NCI-H1105 treated with DMSO at 0.1 percent for 48 hours (cell line): Measurements from ENCODE around the gene COL1A1.

ENCODE experiments used
- DNase-seq: peaks from one replicate; lab custom pipeline; 2025; lab: John Stamatoyannopoulos, UW

Gene COL1A1

DNA sequence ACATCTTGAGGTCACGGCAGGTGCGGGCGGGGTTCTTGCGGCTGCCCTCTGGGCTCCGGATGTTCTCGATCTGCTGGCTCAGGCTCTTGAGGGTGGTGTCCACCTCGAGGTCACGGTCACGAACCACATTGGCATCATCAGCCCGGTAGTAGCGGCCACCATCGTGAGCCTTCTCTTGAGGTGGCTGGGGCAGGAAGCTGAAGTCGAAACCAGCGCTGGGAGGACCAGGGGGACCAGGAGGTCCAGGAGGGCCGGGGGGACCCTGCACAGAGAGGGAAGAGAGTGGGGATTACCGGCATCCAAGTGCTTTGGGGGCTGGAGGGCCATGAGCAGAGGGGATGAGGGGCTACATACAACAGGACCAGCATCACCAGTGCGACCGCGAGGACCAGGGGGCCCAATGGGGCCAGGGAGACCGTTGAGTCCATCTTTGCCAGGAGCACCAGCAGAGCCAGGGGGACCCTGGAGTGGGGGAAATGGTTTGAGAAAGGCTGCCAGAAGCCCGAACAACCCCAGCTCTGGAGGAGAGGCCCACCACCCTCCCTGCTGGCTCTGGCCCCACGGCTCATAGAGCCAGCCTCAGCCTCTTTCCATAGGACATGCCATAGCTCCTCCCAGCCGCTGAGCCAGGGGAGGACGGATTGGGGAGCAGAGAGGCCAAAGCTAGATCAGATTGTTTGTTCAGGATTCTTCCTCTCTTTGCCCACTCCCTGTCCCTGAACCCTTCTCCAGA lies 14.6 kb downstream of the COL1A1 start:
- no peak for DNase-seq

DNA sequence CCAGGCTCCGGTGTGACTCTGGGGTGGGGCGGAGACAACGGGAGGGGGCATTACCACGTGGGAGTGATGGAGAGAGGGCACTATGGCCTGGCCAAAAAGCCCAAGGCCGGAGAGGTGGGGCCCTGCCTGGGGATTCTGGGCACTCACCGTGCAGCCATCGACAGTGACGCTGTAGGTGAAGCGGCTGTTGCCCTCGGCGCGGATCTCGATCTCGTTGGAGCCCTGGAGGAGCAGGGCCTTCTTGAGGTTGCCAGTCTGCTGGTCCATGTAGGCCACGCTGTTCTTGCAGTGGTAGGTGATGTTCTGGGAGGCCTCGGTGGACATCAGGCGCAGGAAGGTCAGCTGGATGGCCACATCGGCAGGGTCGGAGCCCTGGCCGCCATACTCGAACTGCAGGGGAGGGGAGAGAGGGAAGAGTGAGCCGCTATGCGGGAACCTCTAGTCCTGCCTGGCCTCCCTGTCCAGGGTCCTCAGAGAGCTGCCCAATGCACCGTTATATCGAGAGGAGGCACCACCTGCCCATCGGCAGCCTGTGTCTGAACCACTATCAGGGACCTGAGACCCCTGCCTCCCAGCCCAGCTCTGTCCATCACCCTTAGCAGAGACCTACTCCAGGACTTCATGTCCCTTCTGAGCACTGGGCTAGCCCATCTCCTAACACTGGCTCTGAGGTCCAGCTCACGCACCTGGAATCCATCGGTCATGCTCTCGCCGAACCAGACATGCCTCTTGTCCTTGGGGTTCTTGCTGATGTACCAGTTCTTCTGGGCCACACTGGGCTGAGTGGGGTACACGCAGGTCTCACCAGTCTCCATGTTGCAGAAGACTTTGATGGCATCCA lies 15.6 kb downstream of the COL1A1 start:
- DNase-seq = no peak

DNA sequence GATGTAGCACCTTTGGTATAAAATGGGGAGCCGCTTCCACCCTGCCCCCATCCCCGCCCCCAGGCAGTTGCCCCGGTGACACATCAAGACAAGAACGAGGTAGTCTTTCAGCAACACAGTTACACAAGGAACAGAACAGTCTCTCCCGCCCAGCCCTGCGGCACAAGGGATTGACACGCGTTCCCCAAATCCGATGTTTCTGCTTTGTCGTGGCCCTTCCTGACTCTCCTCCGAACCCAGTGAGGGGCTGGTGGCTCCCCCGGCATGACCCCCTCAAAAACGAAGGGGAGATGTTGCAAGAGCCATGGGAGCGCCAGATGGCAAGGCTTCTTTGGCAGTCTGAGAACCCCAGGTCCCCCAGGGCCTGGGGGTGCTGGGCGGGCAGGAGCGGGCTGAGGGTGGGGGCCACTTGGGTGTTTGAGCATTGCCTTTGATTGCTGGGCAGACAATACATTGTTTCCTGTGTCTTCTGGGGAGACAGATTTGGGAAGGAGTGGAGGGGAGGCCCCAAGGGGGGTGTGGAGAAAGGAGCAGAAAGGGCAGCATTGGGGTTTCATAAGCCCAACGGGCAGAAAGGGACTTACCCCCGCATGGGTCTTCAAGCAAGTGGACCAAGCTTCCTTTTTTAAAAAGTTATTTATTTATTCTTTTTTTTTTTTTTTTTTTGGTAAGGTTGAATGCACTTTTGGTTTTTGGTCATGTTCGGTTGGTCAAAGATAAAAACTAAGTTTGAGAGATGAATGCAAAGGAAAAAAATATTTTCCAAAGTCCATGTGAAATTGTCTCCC lies 16.6 kb downstream of the COL1A1 start:
- no peak for DNase-seq

DNA sequence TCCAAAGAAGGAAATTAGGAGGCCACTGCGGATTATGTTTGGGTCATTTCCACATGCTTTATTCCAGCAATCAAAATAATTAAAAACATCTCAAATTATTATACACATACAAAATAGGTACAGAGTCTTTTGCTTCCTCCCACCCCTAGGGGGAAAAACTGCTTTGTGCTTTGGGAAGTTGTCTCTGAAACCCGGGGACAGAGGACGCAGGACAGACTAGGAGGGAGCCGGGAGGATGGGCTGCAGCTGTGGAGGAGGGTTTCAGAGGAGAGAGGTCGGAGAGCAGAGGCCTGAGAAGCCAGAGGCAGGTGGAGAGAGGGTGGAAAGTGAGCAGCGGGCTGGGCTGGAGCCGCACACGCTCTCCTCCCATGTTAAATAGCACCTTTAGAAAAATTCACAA lies 17.4 kb downstream of the COL1A1 start:
- no peak for DNase-seq

DNA sequence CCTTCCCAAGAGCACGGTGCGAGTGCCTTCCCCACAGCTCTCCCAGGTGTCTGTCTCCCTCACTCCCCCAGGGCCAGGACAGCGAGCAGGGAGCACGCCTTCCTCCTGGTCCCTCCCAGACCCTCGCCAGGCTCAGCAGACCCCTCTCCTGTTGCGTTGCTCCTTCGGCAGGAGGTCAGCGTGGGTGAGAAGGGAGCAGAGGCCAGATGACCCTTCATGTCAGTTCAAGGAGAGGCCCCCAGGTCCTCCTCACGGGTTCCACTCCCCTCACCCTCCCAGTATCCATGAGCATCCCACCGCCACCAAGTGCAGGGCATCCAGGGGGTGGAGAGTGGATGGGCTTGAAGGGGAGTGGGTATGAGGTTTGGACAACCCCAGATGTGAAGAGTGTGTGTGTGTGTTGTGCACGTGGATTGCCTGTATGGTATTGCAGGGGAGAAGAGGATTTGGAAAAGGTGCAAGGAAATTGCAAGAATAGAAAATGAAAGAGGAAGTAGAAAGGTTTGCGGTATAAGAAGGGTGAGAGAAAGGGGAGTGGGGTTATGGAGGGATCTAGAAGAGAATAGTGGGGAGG lies 17.9 kb downstream of the COL1A1 start:
- DNase-seq = no peak

DNA sequence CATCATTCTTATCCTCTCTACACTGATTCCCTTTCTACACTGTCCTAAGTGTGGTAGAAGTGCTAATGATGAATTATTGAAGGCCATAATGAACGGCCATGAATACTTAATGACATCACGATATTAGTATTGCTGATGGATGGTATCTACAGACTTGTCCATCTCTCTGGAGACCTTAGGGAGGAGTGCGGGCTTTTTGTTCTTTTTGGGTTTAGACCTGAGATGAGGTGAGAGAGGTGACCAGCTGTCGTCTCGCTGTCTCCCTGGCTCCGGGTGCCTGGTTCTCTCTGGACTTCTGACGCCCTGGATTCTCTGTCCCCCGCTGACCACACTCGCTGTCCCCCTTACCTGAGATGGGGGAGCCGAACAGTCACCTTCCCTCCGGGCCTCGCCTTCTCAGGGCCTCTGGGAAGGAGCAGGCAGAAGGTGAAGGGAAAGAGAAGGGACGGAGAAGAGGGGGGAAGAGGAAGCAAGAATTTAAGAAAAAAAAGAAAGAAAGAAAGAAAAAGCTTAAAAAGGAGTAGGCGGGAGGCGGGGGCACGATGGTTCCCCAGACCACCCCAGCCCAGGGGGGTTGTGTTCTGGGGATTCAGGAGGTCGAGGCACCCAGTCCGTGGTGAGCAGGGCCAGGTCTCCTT lies 18.5 kb downstream of the COL1A1 start:
- DNase-seq = no peak

DNA sequence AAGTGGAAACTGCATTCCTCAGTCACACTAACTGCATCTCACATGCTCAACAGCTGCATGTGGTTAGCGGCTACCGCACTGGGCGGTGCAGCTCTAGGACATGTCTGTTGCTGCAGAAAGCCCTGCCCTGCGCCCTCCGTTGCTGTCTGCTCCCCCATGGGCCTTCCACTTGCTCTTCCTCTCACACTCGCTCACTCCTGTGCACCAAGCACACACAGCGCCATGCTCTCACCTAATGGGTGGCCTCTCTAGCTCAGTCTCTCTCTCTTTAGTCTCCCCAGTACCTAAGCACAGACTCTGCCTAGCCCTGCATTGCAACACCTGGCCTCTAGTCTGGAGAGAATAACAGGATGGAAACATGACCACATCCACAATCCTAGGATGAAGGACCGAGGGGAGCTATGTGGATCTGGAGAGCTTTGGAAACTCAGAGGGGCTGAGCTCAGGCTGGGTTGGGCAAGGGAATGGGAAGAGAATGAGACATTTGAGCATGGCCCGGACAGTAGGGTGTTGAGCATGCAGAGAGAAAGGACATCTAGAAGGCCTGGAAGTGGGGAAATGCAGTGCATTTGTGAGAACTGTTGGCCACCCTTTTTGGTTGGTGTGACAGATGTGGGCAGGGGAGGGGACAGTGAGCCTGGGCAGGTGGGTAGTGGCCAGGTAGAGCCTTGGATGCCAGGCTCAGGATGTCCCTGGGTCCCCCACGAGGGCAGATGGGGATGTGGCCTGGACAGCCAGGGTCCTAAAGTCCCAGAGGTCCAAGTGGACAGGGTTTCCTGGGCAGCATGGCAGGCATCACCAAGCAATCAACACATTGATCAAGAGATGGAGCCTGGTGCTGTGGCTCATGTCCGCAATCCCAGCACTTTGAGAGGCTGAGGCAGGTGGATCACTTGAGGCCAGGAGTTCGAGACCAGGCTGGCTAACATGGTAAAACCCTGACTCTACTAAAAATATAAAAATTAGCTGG lies 19.6 kb downstream of the COL1A1 start:
- no peak for DNase-seq

DNA sequence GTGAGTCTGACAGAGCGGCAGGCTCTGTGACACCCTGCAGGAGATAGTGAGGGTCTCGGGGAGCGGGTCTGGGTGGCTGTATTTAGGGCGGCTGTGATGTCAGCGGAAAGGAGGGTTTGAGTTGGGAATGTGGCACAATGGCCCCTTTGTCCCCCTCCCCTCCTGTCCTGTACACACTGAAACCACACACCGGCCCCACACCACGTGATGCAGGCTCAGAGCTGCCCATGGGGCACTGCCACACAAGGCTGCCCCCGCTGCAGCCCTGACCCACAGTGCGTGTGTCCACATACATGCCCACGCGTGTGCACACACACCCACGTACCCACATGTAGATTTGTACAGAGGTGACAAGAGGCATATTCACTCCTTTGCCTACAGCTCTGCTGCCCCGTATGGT lies 20.3 kb downstream of the COL1A1 start:
- no peak for DNase-seq

DNA sequence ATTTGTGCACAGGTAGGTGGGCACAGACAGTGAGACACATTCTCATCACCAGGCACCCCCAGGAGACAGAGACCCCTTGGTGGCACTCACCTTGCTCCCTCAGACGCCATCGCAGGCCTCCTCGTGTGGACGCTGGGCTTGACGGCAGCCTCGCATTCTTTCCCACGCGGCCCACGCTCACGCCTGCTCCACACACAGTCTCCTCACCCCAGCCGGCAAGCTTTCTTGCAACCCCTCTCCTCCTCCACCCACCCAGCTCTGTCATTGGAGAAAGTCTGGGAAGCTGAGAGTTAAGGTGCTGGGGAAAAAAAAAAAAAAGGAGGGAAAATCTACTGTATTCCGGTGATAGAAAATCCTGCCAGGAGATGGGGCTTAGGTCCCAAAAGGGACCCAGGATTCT lies 20.8 kb downstream of the COL1A1 start:
- no peak for DNase-seq

DNA sequence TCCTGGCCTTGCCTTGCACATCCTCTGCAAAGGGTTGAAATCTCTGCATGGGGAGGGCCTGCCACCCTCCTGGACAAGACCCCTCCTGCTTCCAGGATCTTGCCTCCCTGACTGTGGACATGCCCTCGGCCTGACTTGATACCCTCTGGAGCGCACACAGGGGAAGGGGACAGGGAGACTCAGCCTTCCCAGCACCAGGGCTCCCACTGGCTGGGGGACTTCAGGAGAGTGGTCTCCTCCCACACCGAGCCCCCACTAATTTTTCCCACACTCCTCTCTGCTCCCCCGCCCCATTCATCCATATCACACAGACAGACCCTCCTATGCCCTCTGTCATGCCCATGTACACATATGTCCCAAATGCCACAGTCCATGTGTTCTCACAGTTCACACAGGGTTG lies 21.3 kb downstream of the COL1A1 start:
- DNase-seq = no peak

DNA sequence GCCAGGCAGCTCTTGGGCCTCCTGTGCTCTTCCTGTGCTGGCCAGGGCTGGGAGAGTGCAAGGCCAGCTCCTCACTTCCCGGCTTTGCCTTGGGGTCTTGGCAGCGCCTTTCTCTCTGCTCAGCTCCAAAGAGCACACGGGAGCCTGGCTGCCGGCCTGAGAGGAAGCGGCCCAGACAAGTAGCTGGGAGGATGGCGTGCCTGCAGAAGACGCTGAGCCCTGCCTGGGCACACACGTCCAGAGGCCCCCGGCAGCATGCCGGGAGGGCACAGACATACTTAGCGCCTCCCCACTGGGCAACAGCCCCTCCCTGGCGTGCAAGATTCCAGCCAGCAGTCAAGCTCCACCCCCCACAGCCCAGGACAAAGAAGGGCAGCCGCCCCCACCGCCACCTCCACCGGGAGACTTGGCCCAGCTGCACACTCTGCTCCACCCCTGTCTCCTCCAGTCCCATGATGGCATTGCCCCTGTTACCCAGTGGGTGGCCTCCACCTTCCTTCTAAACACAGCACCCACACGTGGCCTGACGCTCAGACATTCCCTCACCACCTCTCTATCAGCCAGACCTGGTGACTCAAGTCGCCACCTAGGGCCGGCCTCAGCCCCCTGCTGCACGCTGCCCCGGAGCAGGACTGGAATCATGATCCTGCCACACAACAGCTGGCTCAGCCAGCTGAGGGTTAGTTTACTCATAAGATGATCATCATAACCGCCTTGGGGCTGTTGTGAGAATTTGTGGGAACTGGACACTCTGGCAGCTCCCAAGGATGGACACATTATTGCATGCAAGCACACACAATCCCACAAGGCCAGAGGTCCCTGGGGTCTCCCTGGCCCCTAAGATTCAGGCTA lies 23.2 kb downstream of the COL1A1 start:
- DNase-seq = no peak

DNA sequence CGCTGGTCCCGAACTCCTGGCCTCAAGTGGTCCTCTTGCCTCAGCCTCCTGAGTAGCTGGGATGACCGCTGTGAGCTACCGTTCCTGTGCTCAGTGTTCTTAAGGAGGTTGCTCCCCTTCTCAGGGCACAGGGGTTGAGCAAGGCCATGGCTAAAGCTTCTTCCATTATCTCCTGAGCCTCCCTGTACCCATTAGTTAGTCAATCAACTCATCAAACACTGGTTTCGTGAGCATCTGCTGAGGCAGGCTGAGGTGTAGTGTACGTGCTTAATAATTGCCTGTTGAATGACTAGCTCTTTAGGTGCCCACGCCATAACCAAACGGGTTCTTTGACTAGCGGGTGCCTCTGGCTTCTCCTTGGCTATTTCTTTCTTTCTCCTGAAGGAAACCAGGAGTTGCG lies 24.0 kb downstream of the COL1A1 start:
- DNase-seq = no peak

DNA sequence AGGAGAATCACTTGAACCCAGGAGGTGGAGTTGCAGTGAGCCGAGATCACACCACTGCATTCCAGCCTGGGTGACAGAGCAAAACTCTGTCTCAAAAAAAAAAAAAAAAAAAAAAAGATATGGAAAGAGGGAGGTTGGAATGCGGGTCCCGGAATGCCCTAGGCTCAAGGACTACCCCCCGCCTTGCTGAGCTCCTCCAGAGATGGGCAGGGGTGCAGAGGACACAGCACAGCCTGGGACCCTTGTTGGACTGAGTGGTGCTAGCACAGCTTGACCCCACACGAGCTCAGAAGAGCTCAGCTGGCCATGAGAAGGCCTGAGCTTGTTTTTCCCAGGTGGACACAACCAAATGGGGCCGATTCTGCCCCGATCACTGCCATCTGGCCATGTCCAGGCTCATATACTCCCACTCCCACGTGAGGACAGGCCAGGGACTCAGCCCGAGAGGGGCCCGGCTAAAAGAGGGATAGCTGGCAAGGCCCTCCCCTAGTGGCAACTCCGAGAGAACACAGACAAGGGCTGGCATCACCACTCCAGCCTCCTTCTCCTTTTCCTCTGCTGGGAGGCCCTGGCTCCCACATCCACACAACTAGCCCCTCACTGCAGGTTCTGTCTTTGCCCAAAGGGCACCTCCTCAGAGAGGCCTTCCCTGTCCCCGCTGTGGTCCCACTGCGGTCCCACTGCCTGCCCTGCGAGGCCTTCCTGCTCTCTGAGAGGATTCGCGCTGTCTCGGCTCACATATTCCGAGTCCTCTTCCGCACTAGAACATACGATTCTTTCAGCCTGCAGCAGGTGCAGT lies 24.7 kb downstream of the COL1A1 start:
- no peak for DNase-seq

DNA sequence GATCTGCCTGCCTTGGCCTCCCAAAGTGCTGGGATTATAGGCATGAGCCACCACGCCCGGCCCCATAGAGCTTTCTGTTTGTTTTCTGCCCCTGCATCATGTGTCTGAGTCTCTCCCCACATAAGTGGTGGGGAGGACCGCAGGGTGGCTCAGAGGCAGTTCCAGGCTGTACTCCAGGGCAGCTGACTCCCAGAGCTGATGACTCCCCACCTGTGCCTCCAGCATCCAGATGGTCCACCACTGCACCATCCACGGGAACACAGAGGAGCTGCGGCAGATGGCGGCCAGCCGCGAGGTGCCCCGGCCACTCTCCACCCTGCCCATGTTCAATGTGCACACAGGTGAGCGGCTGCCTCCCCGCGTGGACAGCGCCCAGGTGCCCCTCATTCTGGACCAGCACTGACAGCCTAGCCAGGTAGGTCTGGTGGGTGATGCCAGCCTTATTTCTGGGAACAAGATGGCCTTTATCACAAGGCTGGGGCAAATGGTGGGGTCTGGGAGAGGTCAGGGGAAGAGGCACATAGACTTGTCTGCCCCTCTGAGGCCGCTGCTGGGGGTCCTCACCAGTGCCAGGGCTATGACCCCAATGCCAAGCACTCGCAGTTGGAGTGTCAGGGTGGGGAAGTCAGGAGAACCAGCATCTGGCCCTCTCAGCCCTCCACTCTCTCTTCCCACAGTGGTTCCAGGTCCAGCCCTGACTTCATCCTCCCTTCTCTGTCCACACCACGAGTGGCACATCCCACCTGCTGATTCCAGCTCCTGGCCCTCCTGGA lies 26.2 kb downstream of the COL1A1 start:
- DNase-seq = no peak

DNA sequence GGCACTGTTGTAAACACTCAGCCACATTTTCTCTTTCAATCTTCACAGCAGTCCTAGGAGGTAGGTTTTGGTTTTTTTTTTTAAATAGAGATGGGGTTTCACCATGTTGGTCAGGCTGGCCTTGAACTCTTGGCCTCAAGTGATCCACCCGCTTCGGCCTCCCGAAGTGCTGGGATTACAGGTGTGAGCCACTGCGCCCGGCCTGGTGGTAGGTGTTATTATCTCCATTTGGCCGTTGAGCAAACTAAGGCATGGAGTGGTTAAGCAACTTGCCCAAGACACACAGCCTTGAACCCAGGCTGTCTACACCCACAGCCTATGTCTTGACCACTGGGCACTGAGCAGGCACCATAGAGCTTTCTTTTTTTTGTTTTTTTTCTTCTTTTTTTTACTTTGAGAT lies 27.0 kb downstream of the COL1A1 start:
- DNase-seq = no peak

DNA sequence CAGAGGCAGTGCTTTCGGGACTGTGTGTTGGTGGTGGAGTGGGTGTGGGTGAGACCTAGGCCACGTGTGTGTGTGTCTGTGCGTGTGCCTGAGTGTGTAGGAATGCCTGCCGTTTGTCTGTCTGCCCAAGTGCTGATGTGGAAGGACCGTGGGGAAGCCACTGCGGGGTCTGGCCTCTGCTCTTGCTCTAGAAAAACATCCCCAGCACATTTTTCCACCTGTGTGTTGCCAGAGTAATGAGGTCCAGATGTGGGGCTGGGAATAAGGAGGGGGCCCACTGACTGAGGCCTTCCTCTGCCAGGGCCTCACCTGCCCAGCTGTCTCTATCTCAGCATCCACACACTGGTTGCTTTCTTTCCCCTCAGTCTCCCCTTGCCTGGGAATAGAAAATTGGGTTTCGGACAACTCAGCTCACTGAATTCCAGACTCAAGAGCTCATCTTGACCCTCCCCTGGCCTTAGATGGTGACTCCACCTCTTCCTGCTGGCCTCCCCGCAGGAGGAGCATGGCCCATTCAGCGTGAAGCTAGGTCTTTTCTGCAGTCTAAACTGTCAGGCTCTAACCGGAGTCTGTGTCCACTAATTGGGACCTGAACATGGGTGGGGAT lies 28.0 kb downstream of the COL1A1 start:
- DNase-seq = no peak

DNA sequence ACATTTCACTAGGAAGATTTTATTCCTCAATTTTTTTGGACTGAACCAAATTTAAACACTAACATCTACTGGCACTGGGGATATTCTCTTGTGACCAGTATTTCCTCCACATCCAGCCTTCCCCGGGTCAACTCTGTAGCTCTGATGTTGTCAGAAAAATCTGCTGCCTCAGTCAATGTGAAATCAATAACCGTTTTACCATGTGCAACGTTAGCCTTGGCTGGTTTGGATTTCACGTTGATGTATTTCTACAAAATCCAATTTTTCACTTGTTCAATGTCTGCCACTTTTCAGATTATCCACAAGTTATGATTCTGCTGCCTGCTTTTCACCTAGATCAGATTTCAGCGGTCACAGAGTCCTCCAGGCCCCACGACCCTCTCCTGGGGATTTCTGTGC lies 28.5 kb downstream of the COL1A1 start:
- DNase-seq = no peak

DNA sequence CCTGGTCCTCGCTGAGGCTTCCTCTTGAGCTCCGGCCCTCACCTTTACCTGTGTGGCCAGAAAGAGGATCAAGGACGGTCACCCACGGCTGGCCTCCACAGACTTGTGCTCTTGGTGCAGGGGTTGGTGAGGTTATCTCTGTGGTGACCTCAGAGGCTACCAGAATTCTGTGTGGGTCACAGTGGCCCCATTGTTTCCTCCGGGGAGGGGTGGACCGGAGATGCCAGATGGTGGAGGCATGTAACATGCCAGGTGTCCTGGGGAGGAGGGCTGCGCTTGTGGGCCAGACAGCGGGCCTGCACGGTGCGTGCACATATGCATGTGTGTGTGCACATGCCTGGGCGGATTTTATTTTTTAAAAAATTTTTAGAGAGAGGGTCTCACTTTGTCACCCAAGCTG lies 29.3 kb downstream of the COL1A1 start:
- no peak for DNase-seq
